Gastroesophageal sphincter (tissue), 4 donors: ENCODE measurements around the gene MYH4. TPM values are rescaled to one million over a fixed set of nuclear protein-coding genes. Genes with fewer than 3 reads are reported as not detected.

Experiments used
- ATAC-seq: fragments of 150-250 bp; one replicate; pipeline ENCODE4 v1.9.1; 2016; ENCODE audit warnings: mild to moderate bottlenecking, moderate library complexity
- H3K27ac ChIP-seq, 4 donors: fragments of 200-600 bp; sonication (generic) in 3 of 4; 1 replicate in 3 of 4; 2 replicates in 1 of 4; pipeline ENCODE4 v1.5.1; 2016 to 2019
- H3K27me3 ChIP-seq: fragments of 200-600 bp; sonication (generic); one replicate; pipeline ENCODE4 v1.5.1; 2019
- H3K36me3 ChIP-seq, 2 donors: fragments of 200-600 bp; sonication (generic); one replicate each; pipeline ENCODE4 v1.5.1; 2019; ENCODE audit warnings: control low read depth in 1 of 2
- H3K4me1 ChIP-seq, 3 donors: fragments of 200-600 bp; sonication (generic); 1 replicate in 2 of 3; 2 replicates in 1 of 3; pipeline ENCODE4 v1.5.1; 2016 to 2019; ENCODE audit warnings: control low read depth in 2 of 3
- H3K4me3 ChIP-seq, 2 donors: fragments of 200-600 bp; sonication (generic); one replicate each; pipeline ENCODE4 v1.5.1; 2019; ENCODE audit warnings: mild to moderate bottlenecking in 1 of 2, moderate library complexity in 1 of 2
- H3K9me3 ChIP-seq, 3 donors: fragments of 200-600 bp; sonication (generic); one replicate each; pipeline ENCODE4 v1.5.1; 2017 to 2019; ENCODE audit warnings: control low read depth in 2 of 3
- CTCF ChIP-seq, 4 experiments: fragments of 200-600 bp in 2 of 4; fragments of 450-650 bp in 2 of 4; sonication (generic) in 1 of 4; IDR thresholded peaks; one replicate each; pipeline ENCODE4 v1.5.1; 2017 to 2019; ENCODE audit warnings: antibody characterized with exemption in 4 of 4, mild to moderate bottlenecking in 2 of 4, moderate library complexity in 2 of 4
- EP300 ChIP-seq: sonication (generic); formaldehyde crosslinking; IDR thresholded peaks from one replicate; pipeline ENCODE4 v1.6.1; 2017; ENCODE audit warnings: antibody characterized with exemption, mild to moderate bottlenecking
- POLR2A ChIP-seq, 2 donors: fragments of 450-650 bp; IDR thresholded peaks; one replicate each; pipeline ENCODE4 v1.6.1; 2017; ENCODE audit warnings: antibody characterized with exemption in 2 of 2, mild to moderate bottlenecking in 2 of 2, moderate library complexity in 1 of 2
- POLR2AphosphoS5 ChIP-seq: sonication (generic); formaldehyde crosslinking; IDR thresholded peaks from one replicate; pipeline ENCODE4 v1.6.1; 2017; ENCODE audit warnings: antibody characterized with exemption
- WGBS, 2 donors: methylation state at CpG; one replicate each; pipeline ENCODE4 v1.1.5; 2018; ENCODE audit warnings: low coverage in 1 of 2; 5-methylcytosine and 5-hydroxymethylcytosine counted together
- total RNA-seq, 4 donors: library from RNA; depleted of rRNA; stranded (reverse); fragments of >200 nt; gene quantifications; one replicate each; pipeline ENCODE4 v1.1.0, GENCODE V29; 2016

MYH4 gene
- total RNA-seq, 4 donors from 2014 or later, result not detected

- H3K4me1 ChIP-seq, result no peaks in the 10 kb centered on the region
- H3K27me3 ChIP-seq, result peaks cover 11% of the 10 kb centered on the region
- no peak for ATAC-seq
- 24 to 40% methylated on average over 3 of the region's 3 CpGs for WGBS, 2 donors
- H3K9me3 ChIP-seq, result no peaks in the 10 kb centered on the region
- no peak overlapping the region for H3K4me3 ChIP-seq
- H3K36me3 ChIP-seq, result no peaks in the 10 kb centered on the region
- no peak overlapping the region for H3K27ac ChIP-seq
- TF ChIP-seq EP300, result no peak
- no peak for TF ChIP-seq POLR2A (IDR thresholded peaks at IDR 0.05)
- TF ChIP-seq CTCF (IDR thresholded peaks at IDR 0.05), result no peak
- no peak for TF ChIP-seq POLR2AphosphoS5
These were observed 10.7 kb downstream of the MYH4 start for GRCh38 chr17:10458701-10459100.

GRCh38 chr17:10457952-10458351 lies 11.4 kb downstream of the MYH4 start:
- Histone ChIP-seq H3K36me3 (no peaks in the 10 kb centered on the region), H3K4me3 (no peak overlapping the region), H3K4me1 (no peaks in the 10 kb centered on the region), H3K27ac (no peak overlapping the region), H3K9me3 (no peaks in the 10 kb centered on the region), H3K27me3 (peaks cover 11% of the 10 kb centered on the region)
- TF ChIP-seq EP300 (no peak), POLR2AphosphoS5 (no peak), POLR2A (IDR thresholded peaks at IDR 0.05) (no peak)
- no peak for ATAC-seq
- 4 to 18% methylated on average over 1 of the region's 1 CpG for WGBS, 2 donors

- ATAC-seq, result no peak
- Histone ChIP-seq H3K4me1 (no peaks in the 10 kb centered on the region), H3K4me3 (no peak overlapping the region), H3K27me3 (no peaks in the 10 kb centered on the region), H3K27ac (no peak overlapping the region), H3K36me3 (no peaks in the 10 kb centered on the region), H3K9me3 (no peaks in the 10 kb centered on the region)
- no peak for TF ChIP-seq EP300
- no peak for TF ChIP-seq CTCF (IDR thresholded peaks at IDR 0.05)
- TF ChIP-seq POLR2A (IDR thresholded peaks at IDR 0.05), result no peak
- TF ChIP-seq POLR2AphosphoS5, result no peak
- 61 to 74% methylated on average over 6 to 7 of the region's 7 CpGs for WGBS, 2 donors
These were observed 22.1 kb downstream of the MYH4 start for GRCh38 chr17:10447026-10447931.

- no peak for ATAC-seq
- H3K27ac ChIP-seq, result no peak overlapping the region
- 60 to 89% methylated on average over 1 of the region's 1 CpG for WGBS, 2 donors
These were observed 29.5 kb downstream of the MYH4 start for GRCh38 chr17:10439816-10440215.

GRCh38 chr17:10435096-10435495 lies 34.3 kb downstream of the MYH4 start:
- peaks cover 3% of the 10 kb centered on the region for H3K27me3 ChIP-seq
- H3K9me3 ChIP-seq, result peaks cover 0 to 18% (median 0%) of the 10 kb centered on the region in 3 donors
- 80% methylated on average over 1 of the region's 3 CpGs; no CpG with 5 or more reads in 1 of the 2 donors for WGBS, 2 donors
- no peak overlapping the region for H3K4me3 ChIP-seq
- H3K27ac ChIP-seq, result no peak overlapping the region
- TF ChIP-seq CTCF (IDR thresholded peaks at IDR 0.05), result no peak
- no peak for TF ChIP-seq EP300
- no peak for TF ChIP-seq POLR2A (IDR thresholded peaks at IDR 0.05)
- no peak for TF ChIP-seq POLR2AphosphoS5
- no peak for ATAC-seq
- no peaks in the 10 kb centered on the region for H3K36me3 ChIP-seq
- no peaks in the 10 kb centered on the region for H3K4me1 ChIP-seq

More at GRCh38 chr17:10439816-10440215, 29.5 kb downstream of the MYH4 start:
- peaks cover 3% of the 10 kb centered on the region for H3K27me3 ChIP-seq
- peaks cover 0 to 7% (median 0%) of the 10 kb centered on the region in 3 donors for H3K9me3 ChIP-seq
- H3K4me3 ChIP-seq, result no peak overlapping the region
- H3K4me1 ChIP-seq, result no peaks in the 10 kb centered on the region
- TF ChIP-seq CTCF (IDR thresholded peaks at IDR 0.05) (no peak), POLR2AphosphoS5 (no peak), POLR2A (IDR thresholded peaks at IDR 0.05) (no peak), EP300 (no peak)
- no peaks in the 10 kb centered on the region for H3K36me3 ChIP-seq
